Germinal center (tissue), 1 donor: ENCODE data around the gene ESYT1.
"Not testable (repeated sequence)": the region's sequence is repeated elsewhere in the genome, so short reads cannot be mapped to it uniquely, and the experiment has no call there.

ENCODE experiments used
- DNase-seq: peaks from one replicate; pipeline ENCODE4 v3.0.0; 2012; ENCODE audit warnings: mixed read lengths, low spot score

ESYT1 gene

DNA sequence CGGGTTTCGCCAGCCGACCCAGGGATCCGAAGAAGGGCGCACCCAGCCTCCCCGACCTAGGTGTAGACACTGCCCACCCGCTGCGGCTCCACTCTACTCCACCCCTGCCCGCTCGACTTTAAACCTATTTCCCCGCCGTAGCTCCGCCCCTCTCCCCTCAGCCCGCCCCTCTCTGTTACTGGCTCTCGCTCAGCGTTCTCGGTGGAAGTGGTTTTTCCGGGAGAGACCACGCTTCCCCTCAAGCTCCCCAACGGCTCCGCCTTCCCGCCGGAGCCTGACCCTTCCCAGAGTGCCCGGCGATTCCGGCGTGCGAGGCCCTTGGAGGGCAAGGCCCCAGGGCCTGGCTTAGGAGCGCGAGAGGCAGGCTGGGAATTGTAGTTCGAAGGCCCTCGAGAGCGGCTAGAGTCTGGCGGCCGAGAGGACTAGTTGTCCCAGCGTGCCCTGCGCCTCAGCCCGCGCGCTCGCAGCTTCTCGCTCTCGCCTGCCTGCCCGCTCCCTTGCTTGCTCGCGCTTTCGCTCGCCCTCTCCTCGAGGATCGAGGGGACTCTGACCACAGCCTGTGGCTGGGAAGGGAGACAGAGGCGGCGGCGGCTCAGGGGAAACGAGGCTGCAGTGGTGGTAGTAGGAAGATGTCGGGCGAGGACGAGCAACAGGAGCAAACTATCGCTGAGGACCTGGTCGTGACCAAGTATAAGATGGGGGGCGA, 23.8 kb upstream of the ESYT1 start, which contains the start of gene PA2G4:
Gene PA2G4, plus strand, starts transcription at position 451 of the 706 bp plus-strand sequence. Its CDS starts 179 bp downstream, at position 630.
- DNase-seq: peak; percentile 92

DNA sequence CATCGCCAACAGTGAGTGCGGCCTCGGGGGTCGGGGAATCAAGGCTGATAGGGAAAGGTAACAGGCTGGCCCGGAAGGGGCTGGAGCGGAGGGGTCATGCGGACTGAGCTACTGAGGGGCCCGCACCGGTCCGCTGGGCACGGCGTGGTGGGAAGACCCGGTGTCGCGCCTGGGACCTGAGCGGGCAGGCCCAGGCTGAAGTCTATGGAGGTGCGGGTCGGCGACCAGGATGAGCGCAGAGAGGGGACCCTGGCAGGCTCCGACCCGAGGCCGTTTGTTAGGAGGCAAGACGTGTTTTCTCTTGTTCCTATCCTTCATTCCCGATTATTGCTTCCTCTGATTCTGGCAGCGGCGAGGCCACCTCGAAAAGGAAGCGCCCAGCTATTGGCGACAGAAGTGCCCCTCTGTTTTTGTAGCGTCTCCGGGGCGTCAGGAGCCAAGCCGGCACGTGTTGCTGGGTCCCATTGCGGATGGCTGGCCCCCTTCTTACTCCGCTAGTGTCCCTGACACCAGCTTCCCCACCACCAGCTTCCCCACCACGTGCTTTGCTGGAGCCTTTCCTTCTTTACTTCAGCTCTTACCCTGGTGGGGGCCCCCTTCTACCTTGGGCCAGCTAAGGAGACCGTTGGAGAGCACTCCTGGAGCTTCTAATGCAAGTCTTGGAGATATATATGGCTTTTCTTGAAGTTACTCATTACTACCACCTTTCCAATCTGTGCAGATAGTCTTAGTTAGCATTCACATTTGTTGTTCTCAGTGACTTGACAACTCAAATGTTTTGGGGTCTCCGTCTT, 23.1 kb upstream of the ESYT1 start:
- DNase-seq: no peak

DNA sequence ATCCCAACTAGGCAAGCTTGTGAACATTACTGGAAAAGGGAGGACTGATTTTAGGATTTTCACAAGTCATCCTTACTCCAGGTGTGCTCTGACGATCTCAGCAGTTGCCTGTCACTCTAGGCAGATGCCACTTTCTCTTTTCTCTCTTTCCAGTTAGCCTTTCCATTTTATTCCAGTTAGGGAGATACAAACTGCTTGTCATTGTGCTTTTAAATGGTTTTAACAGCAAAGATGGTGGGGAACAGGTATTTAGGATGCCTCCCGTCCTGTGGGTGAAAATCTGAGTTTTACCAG, 22.5 kb upstream of the ESYT1 start:
- no peak for DNase-seq

DNA sequence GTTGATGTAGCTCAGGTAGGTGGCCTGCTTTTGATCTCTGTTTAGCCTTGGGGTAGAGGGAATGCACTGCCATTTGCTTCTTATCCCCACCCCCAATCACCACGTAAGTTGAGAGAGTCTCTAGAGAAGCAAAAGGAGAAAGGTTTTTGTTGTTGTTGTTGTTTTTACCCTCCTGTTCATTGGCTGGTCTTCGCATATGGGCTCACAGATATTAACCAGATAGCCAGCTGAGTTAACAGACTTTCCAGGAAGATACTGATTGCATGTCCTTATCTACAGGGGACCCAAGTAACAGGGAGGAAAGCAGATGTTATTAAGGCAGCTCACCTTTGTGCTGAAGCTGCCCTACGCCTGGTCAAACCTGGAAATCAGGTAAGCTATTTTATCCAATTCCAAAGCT, 20.8 kb upstream of the ESYT1 start:
- DNase-seq: no peak

DNA sequence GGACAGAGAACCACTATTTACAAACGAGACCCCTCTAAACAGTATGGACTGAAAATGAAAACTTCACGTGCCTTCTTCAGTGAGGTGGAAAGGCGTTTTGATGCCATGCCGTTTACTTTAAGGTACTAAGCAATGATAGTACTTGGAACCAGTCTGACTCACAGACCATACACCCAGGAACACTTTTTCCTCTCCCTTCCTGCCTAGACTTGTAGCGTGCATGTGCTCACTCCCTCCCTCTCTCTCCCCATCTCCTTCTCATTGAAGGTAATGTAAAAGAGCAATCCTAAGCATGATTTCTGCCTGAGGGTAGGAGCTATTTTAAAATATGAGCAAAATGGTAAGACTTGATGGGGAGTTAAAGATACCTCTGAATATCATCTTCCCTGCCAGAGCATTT, 17.5 kb upstream of the ESYT1 start:
- DNase-seq: no peak

GRCh38 chr12:56114084-56114483, 14.0 kb upstream of the ESYT1 start:
- no peak for DNase-seq

DNA sequence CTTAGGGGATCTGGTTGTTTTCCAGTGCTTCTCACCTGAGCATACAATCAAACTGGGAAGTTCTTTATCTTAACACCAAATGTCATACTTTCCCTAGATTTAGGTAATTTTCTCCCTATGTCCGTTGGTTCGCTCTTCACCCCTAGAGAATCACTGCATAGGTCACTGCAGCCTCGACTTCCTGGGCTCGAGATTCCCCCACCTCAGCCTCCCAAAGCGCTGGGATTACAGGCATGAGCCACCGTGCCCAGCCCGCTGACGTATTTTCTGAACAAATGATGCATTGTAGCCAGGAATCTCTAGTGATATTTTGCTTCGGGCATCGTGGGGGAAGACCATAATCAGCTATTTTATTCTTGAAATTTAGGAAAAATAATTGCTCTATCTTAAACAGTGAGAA, 12.7 kb upstream of the ESYT1 start:
- DNase-seq: no peak

DNA sequence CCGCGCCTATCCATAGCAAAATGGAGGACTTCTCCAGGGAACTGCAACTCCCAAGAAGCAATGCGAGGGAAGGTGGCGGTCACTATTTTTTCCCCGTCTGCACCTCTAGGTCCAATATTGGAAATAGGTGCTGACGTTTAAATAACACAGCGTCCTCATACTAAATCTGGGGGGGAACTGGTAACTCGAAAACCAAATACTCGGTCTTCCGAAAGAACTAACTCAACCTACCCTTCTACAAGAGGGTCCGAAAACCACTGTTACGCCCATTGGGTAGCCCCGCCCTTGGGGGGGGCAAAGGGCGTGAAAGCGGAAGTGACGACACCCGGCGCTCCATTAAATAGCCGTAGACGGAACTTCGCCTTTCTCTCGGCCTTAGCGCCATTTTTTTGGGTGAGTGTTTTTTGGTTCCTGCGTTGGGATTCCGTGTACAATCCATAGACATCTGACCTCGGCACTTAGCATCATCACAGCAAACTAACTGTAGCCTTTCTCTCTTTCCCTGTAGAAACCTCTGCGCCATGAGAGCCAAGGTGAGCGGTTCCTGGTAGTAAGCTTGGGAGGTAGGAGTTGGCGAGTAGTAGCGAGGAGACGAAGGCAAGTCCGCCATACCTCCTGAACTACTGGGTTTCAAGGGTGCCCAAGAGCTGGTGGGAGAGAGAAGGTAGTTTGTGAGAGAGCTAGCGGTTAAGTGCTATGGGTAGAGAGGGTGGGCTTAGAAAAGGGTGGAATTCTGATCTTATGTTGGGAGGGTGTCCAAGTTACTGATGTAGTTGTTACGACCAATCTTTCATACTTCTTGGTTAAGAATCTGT, 11.6 kb upstream of the ESYT1 start, which contains the start of gene RPL41:
Gene RPL41, plus strand, starts transcription at position 367 of the 815 bp plus-strand sequence.
- DNase-seq: peak; percentile 86

DNA sequence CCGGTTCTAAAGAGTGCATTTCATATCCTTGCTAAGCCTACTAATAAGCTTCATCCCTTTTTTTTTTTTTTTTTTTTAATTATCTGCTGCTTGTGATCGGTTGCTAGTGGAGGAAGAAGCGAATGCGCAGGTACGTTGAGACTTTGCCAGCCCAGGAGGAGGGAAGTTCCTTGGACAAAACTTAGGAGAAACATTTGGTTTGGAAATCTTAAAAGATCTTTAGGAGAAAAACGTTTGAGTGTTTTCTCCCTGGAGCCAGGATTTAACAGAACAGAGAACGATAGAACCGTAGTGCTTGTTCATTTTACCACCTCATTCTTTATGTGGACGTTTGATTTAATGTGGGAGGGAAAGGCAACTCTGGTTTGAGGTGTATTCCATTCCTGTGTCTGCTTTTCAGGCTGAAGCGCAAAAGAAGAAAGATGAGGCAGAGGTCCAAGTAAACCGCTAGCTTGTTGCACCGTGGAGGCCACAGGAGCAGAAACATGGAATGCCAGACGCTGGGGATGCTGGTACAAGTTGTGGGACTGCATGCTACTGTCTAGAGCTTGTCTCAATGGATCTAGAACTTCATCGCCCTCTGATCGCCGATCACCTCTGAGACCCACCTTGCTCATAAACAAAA, 10.9 kb upstream of the ESYT1 start:
- DNase-seq: not testable (repeated sequence)

GRCh38 chr12:56117778-56118687, 10.0 kb upstream of the ESYT1 start, which contains the start of gene ZC3H10:
ZC3H10 (plus strand) TSS chr12:56118266; CDS start chr12:56120563, 2,297 bp downstream.
- peak; percentile 97 for DNase-seq

DNA sequence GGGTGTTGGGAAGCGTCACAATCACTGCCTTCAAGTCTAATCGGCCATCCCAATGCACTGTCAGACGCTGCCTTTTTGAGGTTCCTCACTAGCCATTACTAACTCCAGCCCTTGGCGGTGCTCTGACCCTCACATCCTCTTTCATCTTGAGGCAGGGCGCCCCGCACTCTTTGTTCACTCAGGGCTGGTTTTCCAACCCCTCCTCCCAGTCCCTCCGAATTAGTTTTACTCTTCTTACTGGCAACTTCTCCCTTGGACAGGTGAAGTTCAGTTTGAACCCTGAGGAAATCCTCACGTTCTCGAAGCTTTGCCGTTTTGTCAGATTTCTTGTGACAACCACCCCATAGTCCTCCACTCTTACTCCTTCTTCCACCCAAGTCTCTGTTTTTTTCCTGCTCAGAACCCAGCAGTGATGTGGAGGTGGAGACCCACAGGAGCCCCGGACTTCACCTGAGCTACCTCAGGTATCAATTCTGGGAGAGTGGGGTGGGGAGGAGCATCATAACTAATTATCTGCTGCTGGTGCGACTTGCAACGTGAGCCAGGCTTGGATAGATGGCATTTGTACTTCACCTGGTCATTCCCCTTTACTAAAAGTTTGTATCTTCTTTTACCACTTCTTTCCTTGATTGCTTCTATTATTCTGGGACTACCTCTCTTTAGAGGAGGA, 9.2 kb upstream of the ESYT1 start:
- no peak for DNase-seq

DNA sequence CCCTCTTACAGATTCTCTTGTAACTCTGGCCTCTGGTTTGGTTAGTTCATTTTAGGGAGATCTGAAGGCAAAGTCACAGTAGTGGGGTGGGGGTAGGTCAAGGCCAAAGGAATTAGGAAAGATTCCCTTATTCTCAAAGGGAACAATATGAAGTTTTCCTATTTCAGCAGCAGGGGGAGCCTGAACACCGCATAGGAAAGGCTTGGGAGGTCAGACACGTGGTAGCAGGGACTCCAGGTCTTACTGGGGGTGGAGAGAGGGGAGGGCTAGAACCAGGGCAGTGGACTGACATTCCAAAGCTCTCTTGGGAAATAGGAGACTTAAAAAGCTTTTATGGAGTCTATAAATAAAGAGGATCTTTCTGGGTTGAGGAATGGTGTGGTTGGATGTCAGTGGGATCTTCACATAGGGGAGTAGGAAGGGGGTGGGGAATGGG, 8.7 kb upstream of the ESYT1 start:
- DNase-seq: peak; percentile 61

- no peak for DNase-seq
Observed at GRCh38 chr12:56120158-56120846, 7.8 kb upstream of the ESYT1 start.

GRCh38 chr12:56121204-56121870, 6.7 kb upstream of the ESYT1 start:
- no peak for DNase-seq

DNA sequence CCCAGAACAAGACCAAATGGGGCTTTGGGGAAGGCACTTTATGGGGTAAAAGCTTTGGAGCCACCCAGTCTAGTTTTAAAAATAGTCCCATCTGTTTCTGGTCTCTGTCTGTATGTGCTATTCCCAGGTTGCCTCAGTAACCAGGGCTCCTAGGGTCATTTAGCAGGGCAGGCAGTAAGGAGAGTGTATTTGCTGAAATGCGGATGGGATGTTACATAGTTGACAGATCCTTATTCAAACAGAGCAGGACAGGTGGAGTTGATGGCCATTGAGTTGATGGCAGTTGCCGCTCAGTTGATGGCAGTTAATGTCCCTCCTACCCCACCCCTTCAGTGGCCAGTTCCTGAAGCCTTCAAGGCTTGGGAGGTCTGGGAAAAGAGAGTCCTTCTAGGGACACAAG, 5.4 kb upstream of the ESYT1 start:
- no peak for DNase-seq

- no peak for DNase-seq
Observed at GRCh38 chr12:56124133-56124532, 3.9 kb upstream of the ESYT1 start.

DNA sequence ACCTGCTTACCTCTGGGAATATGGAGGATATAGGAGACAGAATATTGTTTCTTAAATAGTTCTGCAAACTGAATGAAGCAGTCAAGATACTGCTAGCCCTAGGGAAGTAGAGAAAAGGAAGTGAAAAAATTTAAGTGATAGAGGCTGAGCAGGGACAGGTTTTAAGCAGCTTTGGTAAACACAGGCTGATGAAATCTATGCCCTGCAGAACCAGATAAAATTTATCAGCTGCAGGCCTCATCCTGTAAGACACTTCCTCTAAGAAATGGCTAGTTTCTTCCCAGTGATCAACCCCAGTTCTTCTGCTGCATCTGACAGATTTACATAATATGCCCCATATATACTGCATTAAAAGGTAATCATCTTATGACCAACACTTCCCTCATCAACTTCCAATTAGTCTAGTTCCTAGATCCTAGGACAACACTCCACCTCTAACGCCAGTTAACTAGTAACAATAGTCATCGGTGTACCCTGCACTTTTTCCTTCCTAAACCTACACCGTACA, 1.3 kb upstream of the ESYT1 start:
- peak; percentile 44 for DNase-seq

GRCh38 chr12:56127485-56127887, 581 bp upstream of the ESYT1 start:
- DNase-seq: no peak

DNA sequence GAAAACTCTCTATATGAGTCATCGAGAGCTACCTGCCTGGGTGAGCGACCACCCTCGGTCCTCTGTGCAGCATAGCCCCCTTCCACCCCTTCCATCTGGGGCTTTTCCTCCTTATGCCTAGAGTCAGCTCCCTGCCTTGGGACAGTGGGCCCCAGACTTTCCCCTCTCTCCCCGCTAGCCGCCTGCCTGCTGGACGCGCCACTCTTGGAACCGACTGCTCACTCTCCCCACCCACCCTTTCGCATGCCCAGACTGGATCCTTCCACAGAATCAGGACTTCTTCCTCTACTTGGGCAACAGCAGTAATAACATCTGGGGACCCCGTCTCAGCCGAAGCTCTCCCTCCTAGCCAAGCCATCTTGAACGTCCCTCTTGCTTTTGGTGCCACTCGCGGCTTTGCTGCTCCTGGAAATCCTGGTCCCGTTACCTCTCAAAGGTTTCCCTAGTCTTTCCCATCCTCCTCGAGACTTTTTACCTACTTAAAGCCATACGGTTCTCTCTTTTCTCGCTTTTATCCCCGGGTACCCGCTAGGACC, 671 bp downstream of the ESYT1 start:
- no peak for DNase-seq
